ENCODE measurements around the gene TDRD12.

DNA sequence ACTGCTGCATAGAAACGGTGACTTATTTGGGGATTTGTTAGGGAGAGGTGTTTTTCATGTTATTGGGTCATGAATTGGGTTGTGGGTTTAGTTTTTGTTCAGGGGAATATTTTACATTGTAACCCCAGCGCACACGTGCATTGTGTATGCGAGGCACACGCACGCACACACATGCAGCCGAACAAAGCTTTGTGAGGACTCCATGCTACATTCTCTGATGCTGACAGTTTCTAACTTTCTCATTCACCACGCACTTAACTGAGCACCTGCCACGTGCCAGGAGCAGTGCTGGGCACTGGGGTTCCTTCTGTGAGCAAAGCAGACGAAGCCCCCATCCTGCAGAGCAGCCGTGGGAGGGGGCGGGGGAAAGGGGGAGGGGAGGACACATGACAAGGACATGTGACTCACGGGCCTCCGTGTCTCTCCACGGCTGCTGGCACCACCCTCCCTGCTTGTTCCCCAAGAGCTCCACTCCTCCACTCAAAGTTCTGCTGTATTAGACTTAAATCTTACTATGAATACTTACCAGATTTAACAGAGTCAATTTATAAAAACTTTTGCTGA, 94.4 kb downstream of the TDRD12 start:
- TF ChIP-seq ZNF266 (tag by site-specific recombination; IDR thresholded peaks at IDR 0.05; ENCODE audit: low read depth) (no peak), PRDM1 (tag by site-specific recombination; IDR thresholded peaks at IDR 0.05) (no peak), ZBTB21 (tag by site-specific recombination; IDR thresholded peaks at IDR 0.05) (no peak), ZNF624 (tag by site-specific recombination; IDR thresholded peaks at IDR 0.05) (no peak)
- TF ChIP-seq, protein P1, sequence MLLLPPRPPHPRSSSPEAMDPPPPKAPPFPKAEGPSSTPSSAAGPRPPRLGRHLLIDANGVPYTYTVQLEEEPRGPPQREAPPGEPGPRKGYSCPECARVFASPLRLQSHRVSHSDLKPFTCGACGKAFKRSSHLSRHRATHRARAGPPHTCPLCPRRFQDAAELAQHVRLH (tag by site-specific recombination; IDR thresholded peaks at IDR 0.05), result no peak
